Mesenchymal stem cell (in vitro differentiated cells and primary cell): ENCODE data around the gene CEP170B.

ENCODE experiments used
- DNase-seq: peaks from one replicate; pipeline ENCODE4 v3.0.0-alpha.2; 2013
- H2AFZ ChIP-seq: one replicate; pipeline ENCODE4 v1.6.1; 2013; ENCODE audit warnings: low read depth, mild to moderate bottlenecking, control low read depth, inconsistent platforms, low read length, moderate library complexity
- H2AK5ac ChIP-seq: 2 replicates; pipeline ENCODE4 v1.6.1; 2013; ENCODE audit warnings: low read length, moderate library complexity, mild to moderate bottlenecking, inconsistent platforms; ENCODE audit not compliant: severe bottlenecking
- H2BK120ac ChIP-seq: one replicate; pipeline ENCODE4 v1.6.1; 2013; ENCODE audit warnings: low read depth, mild to moderate bottlenecking, inconsistent platforms, low read length, moderate library complexity
- H2BK12ac ChIP-seq, 2 experiments: one replicate each; pipeline ENCODE4 v1.6.1; 2013; ENCODE audit warnings: inconsistent platforms in 2 of 2, low read length in 2 of 2, mild to moderate bottlenecking in 2 of 2, moderate library complexity in 2 of 2, control low read depth in 1 of 2
- H2BK15ac ChIP-seq: one replicate; pipeline ENCODE4 v1.6.1; 2013; ENCODE audit warnings: mild to moderate bottlenecking, low read depth, inconsistent platforms; ENCODE audit not compliant: poor library complexity, severe bottlenecking
- H2BK5ac ChIP-seq: 2 replicates; pipeline ENCODE4 v1.6.1; 2013; ENCODE audit warnings: low read depth, mild to moderate bottlenecking, low read length, control low read depth, inconsistent platforms; ENCODE audit not compliant: poor library complexity, severe bottlenecking
- H3K14ac ChIP-seq, 2 experiments: one replicate each; pipeline ENCODE4 v1.6.1; 2013; ENCODE audit warnings: inconsistent platforms in 2 of 2, low read length in 2 of 2, control low read depth in 1 of 2, mild to moderate bottlenecking in 1 of 2, moderate library complexity in 1 of 2
- H3K18ac ChIP-seq, 2 experiments: one replicate each; pipeline ENCODE4 v1.6.1; 2013; ENCODE audit warnings: inconsistent platforms in 2 of 2, low read length in 2 of 2, control low read depth in 1 of 2, low read depth in 1 of 2, mild to moderate bottlenecking in 1 of 2
- H3K23ac ChIP-seq, 2 experiments: one replicate each; pipeline ENCODE4 v1.6.1; 2013; ENCODE audit warnings: inconsistent platforms in 2 of 2, low read length in 2 of 2, mild to moderate bottlenecking in 2 of 2, moderate library complexity in 2 of 2, control low read depth in 1 of 2
- H3K27ac ChIP-seq: 2 replicates; pipeline ENCODE4 v1.5.1; 2013; ENCODE audit warnings: mild to moderate bottlenecking, moderate library complexity, low read length, control low read depth, inconsistent platforms; ENCODE audit not compliant: poor library complexity, severe bottlenecking
- H3K27me3 ChIP-seq, 2 experiments: 2 replicates each; pipeline versions ENCODE4 v1.6.1 to v1.7.0; 2013; ENCODE audit warnings: low read length in 2 of 2, mild to moderate bottlenecking in 2 of 2, moderate library complexity in 2 of 2, control low read depth in 1 of 2, inconsistent platforms in 1 of 2; ENCODE audit not compliant: control insufficient read depth in 1 of 2, insufficient read depth in 1 of 2
- H3K36me3 ChIP-seq, 2 experiments: 2 replicates each; pipeline versions ENCODE4 v1.6.1 to v1.7.0; 2013; ENCODE audit warnings: low read length in 2 of 2, control low read depth in 1 of 2, inconsistent platforms in 1 of 2, low read depth in 1 of 2, mild to moderate bottlenecking in 1 of 2; ENCODE audit not compliant: insufficient read depth in 2 of 2, control insufficient read depth in 1 of 2
- H3K4ac ChIP-seq, 2 experiments: one replicate each; pipeline ENCODE4 v1.6.1; 2013; ENCODE audit warnings: inconsistent platforms in 2 of 2, low read length in 2 of 2, mild to moderate bottlenecking in 2 of 2, moderate library complexity in 2 of 2, control low read depth in 1 of 2, low read depth in 1 of 2
- H3K4me1 ChIP-seq: 2 replicates; pipeline ENCODE4 v1.6.1; 2013; ENCODE audit warnings: low read depth, low read length, control low read depth; ENCODE audit not compliant: control insufficient read depth, insufficient read depth
- H3K4me2 ChIP-seq: 2 replicates; pipeline ENCODE4 v1.6.1; 2013; ENCODE audit warnings: low read length, mild to moderate bottlenecking, inconsistent platforms; ENCODE audit not compliant: poor library complexity, severe bottlenecking
- H3K4me3 ChIP-seq, 2 experiments: 2 replicates each; pipeline versions ENCODE4 v1.5.1 to v1.7.0; 2013; ENCODE audit warnings: low read length in 2 of 2, mild to moderate bottlenecking in 2 of 2, control low read depth in 1 of 2, low read depth in 1 of 2; ENCODE audit not compliant: insufficient read depth in 1 of 2
- H3K79me1 ChIP-seq: replicated peaks from 2 replicates; pipeline ENCODE4 v1.6.1; 2013; ENCODE audit warnings: mild to moderate bottlenecking, control low read depth, low read length, inconsistent platforms; ENCODE audit not compliant: poor library complexity, severe bottlenecking
- H3K9ac ChIP-seq: 2 replicates; pipeline ENCODE4 v1.7.0; 2013; ENCODE audit warnings: mild to moderate bottlenecking, low read length, moderate library complexity
- H3K9me3 ChIP-seq: 2 replicates; pipeline ENCODE4 v1.7.0; 2013; ENCODE audit warnings: mild to moderate bottlenecking, low read length; ENCODE audit not compliant: control insufficient read depth
- H4K8ac ChIP-seq: one replicate; pipeline ENCODE4 v1.6.1; 2013; ENCODE audit warnings: inconsistent platforms, mild to moderate bottlenecking, low read length, moderate library complexity
- H4K91ac ChIP-seq: one replicate; pipeline ENCODE4 v1.6.1; 2013; ENCODE audit warnings: mild to moderate bottlenecking, low read length, inconsistent platforms
- WGBS: methylation state at CpG from one replicate; pipeline ENCODE4 v1.1.7; 2013; ENCODE audit warnings: mixed read lengths; 5-methylcytosine and 5-hydroxymethylcytosine counted together

Gene CEP170B

GRCh38 chr14:104908303-104908702 lies 43.2 kb downstream of the CEP170B start:
- Histone ChIP-seq H3K79me1 (no peaks in the 10 kb centered on the region), H3K4me1 (peaks cover 1% of the 10 kb centered on the region), H2BK15ac (no peak overlapping the region), H3K4me3 (no peak overlapping the region), H2AFZ (no peak overlapping the region), H3K4ac (no peak overlapping the region), H2BK12ac (no peak overlapping the region), H2BK5ac (no peak overlapping the region), H3K9ac (no peak overlapping the region), H3K4me2 (no peak overlapping the region), H2AK5ac (no peak overlapping the region), H4K8ac (no peak overlapping the region), H2BK120ac (no peak overlapping the region), H3K36me3 (no peaks in the 10 kb centered on the region), H3K14ac (no peak overlapping the region), H4K91ac (no peak overlapping the region), H3K9me3 (peaks cover 35% of the 10 kb centered on the region), H3K18ac (no peak overlapping the region), H3K23ac (no peak overlapping the region), H3K27ac (no peak overlapping the region), H3K27me3 (peaks cover 8 to 36% of the 10 kb centered on the region in 2 experiments)
- DNase-seq, result no peak
- 25% methylated on average over 1 of the region's 1 CpG for WGBS

GRCh38 chr14:104912053-104912452 lies 47.0 kb downstream of the CEP170B start:
- peaks cover 18% of the 10 kb centered on the region for H3K9me3 ChIP-seq
- H4K91ac ChIP-seq, result no peak overlapping the region
- no peak overlapping the region for H4K8ac ChIP-seq
- H3K27ac ChIP-seq, result no peak overlapping the region
- H3K4me2 ChIP-seq, result no peak overlapping the region
- WGBS, result 83% methylated on average over 3 of the region's 3 CpGs
- H2BK5ac ChIP-seq, result no peak overlapping the region
- H2BK120ac ChIP-seq, result no peak overlapping the region
- H3K36me3 ChIP-seq, result no peaks in the 10 kb centered on the region
- H3K4me1 ChIP-seq, result peaks cover 1% of the 10 kb centered on the region
- no peak overlapping the region for H2AFZ ChIP-seq
- H3K4me3 ChIP-seq, result no peak overlapping the region
- H3K79me1 ChIP-seq, result no peaks in the 10 kb centered on the region
- DNase-seq, result no peak
- H3K14ac ChIP-seq, result no peak overlapping the region
- no peak overlapping the region for H3K9ac ChIP-seq
- no peak overlapping the region for H2BK12ac ChIP-seq
- H3K27me3 ChIP-seq, result peaks cover 6 to 47% of the 10 kb centered on the region in 2 experiments
- H3K23ac ChIP-seq, result no peak overlapping the region
- no peak overlapping the region for H2BK15ac ChIP-seq
- H3K4ac ChIP-seq, result no peak overlapping the region
- no peak overlapping the region for H2AK5ac ChIP-seq
- H3K18ac ChIP-seq, result no peak overlapping the region

- Histone ChIP-seq H3K4ac (no peak overlapping the region), H3K4me2 (no peak overlapping the region), H3K18ac (no peak overlapping the region), H2BK120ac (no peak overlapping the region), H2BK15ac (no peak overlapping the region), H4K8ac (no peak overlapping the region), H2BK12ac (no peak overlapping the region), H3K14ac (no peak overlapping the region), H4K91ac (no peak overlapping the region), H3K23ac (no peak overlapping the region), H3K4me1 (peaks cover 1% of the 10 kb centered on the region), H3K27me3 (peaks cover 6 to 34% of the 10 kb centered on the region in 2 experiments), H2BK5ac (no peak overlapping the region), H3K36me3 (no peaks in the 10 kb centered on the region), H3K9ac (no peak overlapping the region), H2AK5ac (no peak overlapping the region), H3K27ac (no peak overlapping the region), H3K4me3 (no peak overlapping the region), H3K9me3 (peaks cover 14% of the 10 kb centered on the region), H2AFZ (no peak overlapping the region), H3K79me1 (no peaks in the 10 kb centered on the region)
- no peak for DNase-seq
- WGBS, result 93% methylated on average over 7 of the region's 7 CpGs
These were observed 48.4 kb downstream of the CEP170B start for GRCh38 chr14:104913435-104913834.

GRCh38 chr14:104917116-104917515 lies 52.0 kb downstream of the CEP170B start:
- no peak overlapping the region for H3K23ac ChIP-seq
- no peak overlapping the region for H2AK5ac ChIP-seq
- no peak overlapping the region for H2BK120ac ChIP-seq
- H3K14ac ChIP-seq, result no peak overlapping the region
- H3K27ac ChIP-seq, result no peak overlapping the region
- no peak overlapping the region for H3K9ac ChIP-seq
- no peak overlapping the region for H4K8ac ChIP-seq
- H3K9me3 ChIP-seq, result peaks cover 2% of the 10 kb centered on the region
- H3K4me3 ChIP-seq, result no peak overlapping the region
- no peak overlapping the region for H3K18ac ChIP-seq
- DNase-seq, result no peak
- H3K27me3 ChIP-seq, result peaks cover 6 to 25% of the 10 kb centered on the region in 2 experiments
- H2AFZ ChIP-seq, result no peak overlapping the region
- no peak overlapping the region for H2BK15ac ChIP-seq
- H3K4me2 ChIP-seq, result no peak overlapping the region
- no peaks in the 10 kb centered on the region for H3K36me3 ChIP-seq
- WGBS, result 89% methylated on average over 8 of the region's 9 CpGs
- no peak overlapping the region for H3K4ac ChIP-seq
- H3K4me1 ChIP-seq, result no peaks in the 10 kb centered on the region
- H2BK5ac ChIP-seq, result no peak overlapping the region
- no peak overlapping the region for H2BK12ac ChIP-seq
- no peaks in the 10 kb centered on the region for H3K79me1 ChIP-seq
- H4K91ac ChIP-seq, result no peak overlapping the region
